Keratinocyte (primary cell): ENCODE results near the gene ARL6IP4. TPM values are rescaled to one million over a fixed set of nuclear protein-coding genes. Genes with fewer than 3 reads are reported as not detected.

Experiments used
- DNase-seq: peaks from one replicate; pipeline ENCODE4 v3.0.0-alpha.2; 2011; ENCODE audit warnings: low read depth, missing footprints, low spot score
- FAIRE-seq: peaks from 2 replicates; lab custom pipeline; 2011; peaks lifted over from hg19 to GRCh38; lab: Jason Lieb, UNC
- H2AFZ ChIP-seq: 2 replicates; pipeline ENCODE4 v1.6.0; 2012; ENCODE audit warnings: low read length, control low read depth, inconsistent platforms; ENCODE audit not compliant: control insufficient read depth
- H3K27ac ChIP-seq: 2 replicates; pipeline ENCODE4 v1.5.1; 2011; ENCODE audit warnings: low read length; ENCODE audit not compliant: control insufficient read depth, insufficient read depth
- H3K27me3 ChIP-seq: 3 replicates; pipeline ENCODE4 v1.6.0; 2011; ENCODE audit warnings: low read length; ENCODE audit not compliant: control insufficient read depth, insufficient read depth; ENCODE audit errors: extremely low read depth
- H3K36me3 ChIP-seq, 2 experiments: 2 replicates in 1 of 2; 3 replicates in 1 of 2; pipeline ENCODE4 v1.5.1; 2011; ENCODE audit warnings: low read length in 2 of 2, mild to moderate bottlenecking in 1 of 2; ENCODE audit not compliant: control insufficient read depth in 2 of 2, insufficient read depth in 2 of 2; ENCODE audit errors: extremely low read depth in 1 of 2
- H3K4me1 ChIP-seq: 3 replicates; pipeline ENCODE4 v1.5.1; 2011; ENCODE audit warnings: low read length; ENCODE audit not compliant: control insufficient read depth, insufficient read depth; ENCODE audit errors: extremely low read depth
- H3K4me2 ChIP-seq: 3 replicates; pipeline ENCODE4 v1.6.0; 2011; ENCODE audit warnings: low read depth, low read length; ENCODE audit not compliant: control insufficient read depth, insufficient read depth; ENCODE audit errors: extremely low read depth
- H3K4me3 ChIP-seq, 3 experiments: fragments of 200-600 bp in 1 of 3; sonication (generic) in 1 of 3; 2 replicates in 2 of 3; 3 replicates in 1 of 3; pipeline ENCODE4 v1.5.1; 2011 to 2016; ENCODE audit warnings: low read length in 3 of 3, mild to moderate bottlenecking in 3 of 3, control low read depth in 2 of 3, inconsistent platforms in 1 of 3, low read depth in 1 of 3, mixed read lengths in 1 of 3, mixed run types in 1 of 3, moderate library complexity in 1 of 3; ENCODE audit not compliant: control insufficient read depth in 2 of 3, insufficient read depth in 2 of 3; ENCODE audit errors: extremely low read depth in 1 of 3
- H3K79me2 ChIP-seq: 2 replicates; pipeline ENCODE4 v1.6.0; 2012; ENCODE audit warnings: low read length; ENCODE audit not compliant: control insufficient read depth, insufficient read depth
- H3K9ac ChIP-seq: 3 replicates; pipeline ENCODE4 v1.6.0; 2011; ENCODE audit warnings: low read length; ENCODE audit not compliant: control insufficient read depth, insufficient read depth; ENCODE audit errors: extremely low read depth
- H3K9me1 ChIP-seq: 3 replicates; pipeline ENCODE4 v1.6.0; 2011; ENCODE audit warnings: low read length; ENCODE audit not compliant: control insufficient read depth, insufficient read depth; ENCODE audit errors: extremely low read depth
- H3K9me3 ChIP-seq: 2 replicates; pipeline ENCODE4 v1.5.1; 2012; ENCODE audit warnings: low read depth, low read length; ENCODE audit not compliant: control insufficient read depth
- H4K20me1 ChIP-seq: 3 replicates; pipeline ENCODE4 v1.6.0; 2011; ENCODE audit warnings: low read length; ENCODE audit not compliant: control insufficient read depth, insufficient read depth; ENCODE audit errors: extremely low read depth
- EZH2 ChIP-seq: IDR thresholded peaks from one replicate; pipeline ENCODE4 v1.6.1; 2012; ENCODE audit warnings: inconsistent platforms, mild to moderate bottlenecking, low read length, moderate library complexity
- dilution Hi-C: fragments of 300-500 bp; cut with MboI; formaldehyde crosslinking; loops from one replicate; pipeline ENCODE4 v1.7.0; 2020; ENCODE audit warnings: low sequenced_read_pairs; ENCODE audit not compliant: extremely low pct_ligation_motif_present
- polyA plus RNA-seq, 5 experiments: library from polyadenylated mRNA; depleted of rRNA in 3 of 5; stranded (reverse) in 3 of 5; stranded (forward) in 1 of 5; unstranded in 1 of 5; fragments of >200 nt; gene quantifications; 1 replicate in 1 of 5; 2 replicates in 3 of 5; 3 replicates in 1 of 5; pipeline versions ENCODE4 v1.2.1 to v1.2.3, GENCODE V29; 2011 to 2012; ENCODE audit warnings: missing spikeins in 2 of 5, low read depth in 1 of 5, low replicate concordance in 1 of 5
- TF ChIP-seq, protein P1 (sequence below), 3 experiments: IDR thresholded peaks in 1 of 3; conservative IDR thresholded peaks in 1 of 3; optimal IDR thresholded peaks in 1 of 3; 2 replicates in 2 of 3; 3 replicates in 1 of 3; pipeline versions ENCODE3 to v1.5.1; 2011; ENCODE audit warnings: low read length in 3 of 3, mild to moderate bottlenecking in 3 of 3, moderate library complexity in 2 of 3, control low read depth in 1 of 3, inconsistent platforms in 1 of 3; ENCODE audit not compliant: insufficient read depth in 2 of 3; ENCODE audit errors: extremely low read depth in 1 of 3

The ARL6IP4 gene
- polyA plus RNA-seq, 1 donor (not counting 4 experiments of a cell fraction or from before 2014, with no cell fraction given): 144 TPM

DNA sequence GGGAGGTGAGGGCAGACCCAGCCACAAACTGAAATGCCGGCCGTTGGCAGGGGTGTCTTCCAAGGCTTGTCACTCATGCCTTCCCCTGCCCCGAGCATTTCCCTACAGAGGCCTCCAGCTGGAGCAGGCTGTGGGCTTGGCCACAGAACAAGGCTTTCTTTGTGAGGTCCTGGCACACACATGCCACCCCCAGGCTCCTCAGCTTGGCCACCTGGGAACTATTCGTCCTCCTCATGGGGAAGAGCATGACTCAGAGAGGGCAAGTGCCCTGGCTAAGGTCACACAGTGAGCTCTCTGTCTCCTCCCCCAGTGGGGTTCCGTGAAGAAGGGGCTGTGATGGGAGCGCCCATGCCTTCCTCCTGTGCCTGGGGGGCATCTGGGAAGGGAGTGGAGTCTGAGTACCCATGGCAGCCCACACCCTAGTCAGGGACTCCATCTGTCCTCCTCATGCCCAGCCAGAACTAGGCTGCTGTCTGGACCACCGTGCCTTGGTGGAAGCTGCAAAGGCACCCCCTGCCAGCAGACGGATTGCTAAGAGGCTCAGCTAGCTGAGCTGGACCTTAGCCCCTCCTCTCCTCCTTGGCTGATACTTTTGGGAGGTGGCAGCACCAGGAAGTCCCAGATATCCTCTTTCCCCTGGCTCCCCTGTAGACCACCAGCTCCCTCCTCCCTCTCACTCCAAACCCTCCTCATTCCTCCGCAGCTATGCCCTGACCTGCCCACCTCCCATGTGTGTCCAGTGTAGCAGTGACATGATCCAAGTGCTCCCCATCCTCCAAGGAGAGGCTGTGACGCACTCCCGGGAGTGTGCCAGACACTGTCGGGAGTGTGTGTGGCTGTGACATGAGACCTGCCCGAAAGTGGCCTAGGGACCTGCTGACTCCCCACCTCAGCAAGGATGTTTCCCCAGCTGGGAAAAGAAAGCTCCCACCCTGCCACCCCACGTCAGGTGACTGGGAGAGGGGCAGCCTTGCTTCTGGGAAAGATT is 35.6 kb upstream of the ARL6IP4 start:
- Histone ChIP-seq H3K27me3 (no peaks in the 10 kb centered on the region), H3K27ac (peak overlapping the region; percentile 79), H4K20me1 (no peaks in the 10 kb centered on the region), H3K4me2 (peak overlapping the region; percentile 69), H3K9me3 (no peaks in the 10 kb centered on the region), H2AFZ (peak overlapping the region; percentile 49), H3K4me1 (peaks cover 34% of the 10 kb centered on the region), H3K79me2 (no peaks in the 10 kb centered on the region), H3K36me3 (no peaks in the 10 kb centered on the region), H3K4me3 (no peak overlapping the region), H3K9ac (peak overlapping the region; percentile 34), H3K9me1 (no peaks in the 10 kb centered on the region)
- TF ChIP-seq, protein P1, sequence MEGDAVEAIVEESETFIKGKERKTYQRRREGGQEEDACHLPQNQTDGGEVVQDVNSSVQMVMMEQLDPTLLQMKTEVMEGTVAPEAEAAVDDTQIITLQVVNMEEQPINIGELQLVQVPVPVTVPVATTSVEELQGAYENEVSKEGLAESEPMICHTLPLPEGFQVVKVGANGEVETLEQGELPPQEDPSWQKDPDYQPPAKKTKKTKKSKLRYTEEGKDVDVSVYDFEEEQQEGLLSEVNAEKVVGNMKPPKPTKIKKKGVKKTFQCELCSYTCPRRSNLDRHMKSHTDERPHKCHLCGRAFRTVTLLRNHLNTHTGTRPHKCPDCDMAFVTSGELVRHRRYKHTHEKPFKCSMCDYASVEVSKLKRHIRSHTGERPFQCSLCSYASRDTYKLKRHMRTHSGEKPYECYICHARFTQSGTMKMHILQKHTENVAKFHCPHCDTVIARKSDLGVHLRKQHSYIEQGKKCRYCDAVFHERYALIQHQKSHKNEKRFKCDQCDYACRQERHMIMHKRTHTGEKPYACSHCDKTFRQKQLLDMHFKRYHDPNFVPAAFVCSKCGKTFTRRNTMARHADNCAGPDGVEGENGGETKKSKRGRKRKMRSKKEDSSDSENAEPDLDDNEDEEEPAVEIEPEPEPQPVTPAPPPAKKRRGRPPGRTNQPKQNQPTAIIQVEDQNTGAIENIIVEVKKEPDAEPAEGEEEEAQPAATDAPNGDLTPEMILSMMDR (optimal IDR thresholded peaks at IDR 0.05 in 1 of 3, IDR thresholded peaks at IDR 0.05 in 1 of 3, conservative IDR thresholded peaks at IDR 0.05 in 1 of 3; ENCODE audit: extremely low read depth in 1 of 3, insufficient read depth in 2 of 3, low read length in 3 of 3): no peak
- no peak for TF ChIP-seq EZH2
- dilution Hi-C loops: no loop called here
- DNase-seq (peak; percentile 94), FAIRE-seq (peak; percentile 95)

DNA sequence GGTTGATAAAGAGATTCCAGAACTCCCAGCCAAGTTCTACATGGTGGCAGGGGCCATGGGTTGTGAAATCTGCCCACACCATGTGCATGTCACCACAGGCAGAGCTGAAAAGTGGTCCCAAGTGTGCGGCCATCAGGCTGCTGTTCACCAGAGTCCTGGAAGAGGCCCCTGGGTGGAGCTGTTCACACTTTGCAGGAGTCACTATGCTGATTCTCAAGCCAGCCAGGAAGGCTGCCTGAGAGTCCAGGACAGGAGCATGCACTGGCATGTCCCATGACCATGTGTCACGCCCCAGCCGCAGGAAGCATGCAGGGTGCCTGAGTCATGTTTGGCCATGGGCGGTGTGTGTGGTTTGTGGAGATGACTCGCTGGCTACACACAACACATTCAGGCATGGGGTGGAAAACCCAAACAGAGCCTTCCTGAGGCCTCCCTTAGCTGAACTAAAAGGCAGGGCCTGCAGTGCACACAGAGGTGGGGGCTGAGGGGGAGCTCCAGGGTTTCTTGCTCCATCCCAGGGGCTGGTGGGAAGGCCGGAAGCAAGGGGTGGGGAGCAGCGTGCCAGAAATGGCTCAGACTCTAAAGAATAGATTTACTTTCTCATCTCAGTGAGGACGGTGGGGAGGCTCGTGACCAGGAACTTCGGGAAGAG is 33.7 kb upstream of the ARL6IP4 start:
- Histone ChIP-seq H3K27me3 (no peaks in the 10 kb centered on the region), H3K79me2 (no peaks in the 10 kb centered on the region), H3K27ac (peak overlapping the region; percentile 88), H4K20me1 (no peaks in the 10 kb centered on the region), H3K36me3 (no peaks in the 10 kb centered on the region), H3K4me2 (peak overlapping the region; percentile 51), H3K9ac (peak overlapping the region; percentile 76), H3K4me1 (peaks cover 43% of the 10 kb centered on the region), H3K9me3 (no peaks in the 10 kb centered on the region), H3K9me1 (no peaks in the 10 kb centered on the region), H3K4me3 (no peak overlapping the region), H2AFZ (peak overlapping the region; percentile 59)
- dilution Hi-C loops: no loop called here
- TF ChIP-seq EZH2: no peak
- TF ChIP-seq, protein P1 (optimal IDR thresholded peaks at IDR 0.05 in 1 of 3, IDR thresholded peaks at IDR 0.05 in 1 of 3, conservative IDR thresholded peaks at IDR 0.05 in 1 of 3; ENCODE audit: extremely low read depth in 1 of 3, insufficient read depth in 2 of 3, low read length in 3 of 3): peak in 2 of 3 experiments; percentile 71 to 83
- FAIRE-seq (peak; percentile 100), DNase-seq (peak; percentile 100)
